Measurements from ENCODE around the gene ZNF792. TPM values are rescaled to one million over a fixed set of nuclear protein-coding genes. Genes with fewer than 3 reads are reported as not detected.

Gene ZNF792
- total RNA-seq, 4 donors from 2014 or later = 3.7 to 29.3 (median 8.7) TPM

DNA sequence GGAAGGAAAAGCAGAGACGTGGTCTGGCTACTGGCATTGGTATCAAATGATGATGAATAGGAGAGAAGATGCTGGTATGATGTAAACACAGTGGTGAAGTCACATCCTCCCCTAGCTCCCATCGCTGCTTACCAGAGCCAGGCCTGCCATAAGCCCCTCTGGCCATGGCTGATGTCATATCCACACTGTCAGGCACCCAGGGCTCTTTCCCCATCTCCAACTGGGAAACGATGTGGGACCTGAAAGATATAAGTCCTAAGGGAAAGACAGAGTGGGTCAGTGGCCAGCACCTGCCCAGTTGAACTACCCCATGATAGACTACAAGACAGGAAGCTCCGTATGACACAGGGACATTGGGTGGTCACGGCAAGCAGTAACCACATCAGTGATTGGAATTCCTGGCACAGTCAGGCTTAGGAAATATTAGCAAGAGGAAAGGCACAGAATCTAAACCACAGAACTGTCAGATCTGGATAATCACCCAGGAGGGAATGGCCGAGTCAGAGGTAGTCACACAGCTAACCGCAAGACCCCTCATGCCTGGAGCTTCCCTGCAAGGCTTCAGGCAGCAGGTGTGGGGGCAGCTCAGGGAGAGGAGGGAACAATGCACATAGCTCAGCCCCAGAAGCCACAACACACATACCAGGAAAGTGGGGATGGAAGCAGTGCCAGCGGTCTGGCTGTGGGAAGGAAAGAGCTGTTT, 3.8 kb downstream of the ZNF792 start:
- DNase-seq (ENCODE audit: low spot score) (no peak), ATAC-seq (ENCODE audit: low FRiP score) (no peak)
- TF ChIP-seq, protein P1, sequence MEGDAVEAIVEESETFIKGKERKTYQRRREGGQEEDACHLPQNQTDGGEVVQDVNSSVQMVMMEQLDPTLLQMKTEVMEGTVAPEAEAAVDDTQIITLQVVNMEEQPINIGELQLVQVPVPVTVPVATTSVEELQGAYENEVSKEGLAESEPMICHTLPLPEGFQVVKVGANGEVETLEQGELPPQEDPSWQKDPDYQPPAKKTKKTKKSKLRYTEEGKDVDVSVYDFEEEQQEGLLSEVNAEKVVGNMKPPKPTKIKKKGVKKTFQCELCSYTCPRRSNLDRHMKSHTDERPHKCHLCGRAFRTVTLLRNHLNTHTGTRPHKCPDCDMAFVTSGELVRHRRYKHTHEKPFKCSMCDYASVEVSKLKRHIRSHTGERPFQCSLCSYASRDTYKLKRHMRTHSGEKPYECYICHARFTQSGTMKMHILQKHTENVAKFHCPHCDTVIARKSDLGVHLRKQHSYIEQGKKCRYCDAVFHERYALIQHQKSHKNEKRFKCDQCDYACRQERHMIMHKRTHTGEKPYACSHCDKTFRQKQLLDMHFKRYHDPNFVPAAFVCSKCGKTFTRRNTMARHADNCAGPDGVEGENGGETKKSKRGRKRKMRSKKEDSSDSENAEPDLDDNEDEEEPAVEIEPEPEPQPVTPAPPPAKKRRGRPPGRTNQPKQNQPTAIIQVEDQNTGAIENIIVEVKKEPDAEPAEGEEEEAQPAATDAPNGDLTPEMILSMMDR (IDR thresholded peaks at IDR 0.05) = no peak

DNA sequence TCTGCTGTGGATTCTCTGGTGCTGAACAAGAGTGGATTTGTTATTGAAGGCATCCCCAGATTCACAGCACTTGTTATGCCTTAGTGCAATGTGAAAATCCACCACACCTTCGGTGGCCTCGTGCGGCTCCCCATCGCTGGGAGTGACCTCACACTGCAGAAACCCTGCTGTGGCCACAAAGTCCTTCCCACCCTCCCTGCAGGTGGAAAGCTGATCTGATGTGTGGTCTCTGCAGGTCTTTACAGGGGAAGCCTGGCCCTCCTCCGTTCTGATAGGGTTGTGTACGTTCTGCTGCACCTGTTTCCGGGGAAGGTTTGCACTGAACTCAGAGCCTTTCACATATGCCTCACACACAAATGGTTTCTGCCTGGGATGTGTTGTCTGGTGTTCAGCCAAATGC, 5.0 kb downstream of the ZNF792 start:
- ATAC-seq (ENCODE audit: low FRiP score) = no peak
- DNase-seq (ENCODE audit: low spot score) = no peak
- TF ChIP-seq, protein P1 (IDR thresholded peaks at IDR 0.05) = no peak

DNA sequence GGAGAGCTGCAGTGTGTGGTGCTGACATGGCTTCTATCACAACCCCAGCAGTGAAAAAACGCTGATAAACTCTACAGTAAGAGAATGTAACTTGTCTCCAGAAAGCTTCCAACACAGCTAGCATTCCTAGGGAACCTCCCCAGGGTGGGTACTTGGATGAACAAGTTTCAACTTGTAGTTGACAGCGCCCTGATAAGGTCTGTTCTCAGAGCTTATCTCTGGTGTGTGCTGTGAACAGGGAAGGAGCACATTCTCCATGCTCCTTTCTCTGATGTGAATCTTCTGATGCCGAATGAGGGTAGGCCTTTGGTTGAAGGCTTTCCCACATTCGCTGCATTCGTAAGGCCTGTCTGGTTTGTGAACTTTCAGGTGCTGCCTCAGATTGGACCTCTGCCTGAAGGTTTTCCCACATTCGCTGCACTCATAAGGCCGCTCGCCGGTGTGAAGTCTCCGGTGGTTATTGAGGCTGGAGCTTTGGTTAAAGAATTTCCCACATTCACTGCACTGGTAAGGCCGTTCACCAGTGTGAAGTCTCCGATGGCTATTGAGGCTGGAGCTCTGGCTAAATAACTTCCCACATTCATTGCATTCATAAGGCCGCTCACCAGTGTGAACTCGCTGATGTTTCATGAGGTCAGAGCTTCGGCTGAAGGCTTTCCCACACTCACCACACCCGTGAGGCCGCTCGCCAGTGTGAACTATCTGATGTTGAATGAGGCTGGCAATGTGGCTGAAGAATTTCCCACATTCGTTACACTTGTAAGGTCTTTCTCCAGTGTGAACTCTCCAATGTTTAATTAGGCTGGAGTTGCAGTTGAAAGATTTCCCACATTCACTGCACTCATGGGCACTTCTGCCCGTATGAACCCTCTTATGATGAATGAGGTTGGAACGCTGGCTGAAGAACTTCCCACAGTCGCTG, 5.9 kb downstream of the ZNF792 start:
- DNase-seq (ENCODE audit: low spot score) (no peak), ATAC-seq (ENCODE audit: low FRiP score) (no peak)
- TF ChIP-seq, protein P1 (IDR thresholded peaks at IDR 0.05) = no peak

DNA sequence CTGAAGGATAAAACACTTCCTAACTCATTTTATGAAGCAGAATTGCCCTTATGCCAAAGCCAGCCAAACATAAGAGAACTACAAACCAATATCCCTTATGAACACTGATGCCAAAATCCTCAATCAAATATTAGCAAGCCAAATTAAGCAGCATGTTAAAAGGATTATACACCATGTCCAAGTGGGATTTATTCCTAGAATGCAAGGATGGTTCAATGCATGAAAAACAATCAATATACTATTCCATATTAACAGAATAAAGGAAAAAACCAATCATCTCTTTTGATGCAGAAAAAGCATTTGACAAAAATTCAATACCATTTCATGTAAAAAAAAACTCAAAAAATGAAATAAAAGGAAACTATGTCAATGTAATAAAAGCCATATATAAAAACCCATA, 10.9 kb downstream of the ZNF792 start:
- no peak for ATAC-seq (ENCODE audit: low FRiP score)
- TF ChIP-seq, protein P1 (IDR thresholded peaks at IDR 0.05) = no peak

DNA sequence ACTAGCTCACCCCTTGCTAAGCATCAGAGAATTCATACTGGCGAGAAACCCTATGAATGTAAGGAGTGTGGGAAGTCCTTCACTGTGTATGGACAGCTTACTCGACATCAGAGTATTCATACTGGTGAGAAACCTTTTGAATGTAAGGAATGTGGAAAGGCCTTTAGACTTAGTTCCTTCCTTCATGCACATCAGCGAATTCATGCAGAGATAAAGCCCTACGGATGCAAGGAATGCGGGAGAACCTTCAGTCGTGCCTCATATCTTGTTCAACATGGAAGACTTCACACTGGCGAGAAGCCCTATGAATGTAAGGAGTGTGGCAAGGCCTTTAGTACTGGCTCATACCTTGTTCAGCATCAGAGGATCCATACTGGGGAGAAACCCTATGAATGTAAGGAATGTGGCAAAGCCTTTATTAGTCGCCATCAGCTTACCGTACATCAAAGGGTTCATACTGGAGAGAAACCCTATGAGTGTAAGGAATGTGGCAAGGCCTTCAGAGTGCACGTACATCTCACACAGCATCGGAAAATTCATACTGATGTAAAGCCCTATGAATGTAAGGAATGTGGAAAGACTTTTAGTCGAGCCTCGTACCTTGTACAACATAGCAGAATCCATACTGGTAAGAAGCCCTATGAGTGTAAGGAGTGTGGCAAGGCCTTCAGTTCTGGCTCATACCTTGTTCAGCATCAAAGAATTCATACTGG, 20.0 kb downstream of the ZNF792 start:
- TF ChIP-seq, protein P1 (IDR thresholded peaks at IDR 0.05) = no peak
- no peak for ATAC-seq (ENCODE audit: low FRiP score)
- no peak for DNase-seq (ENCODE audit: low spot score)

More for the DNA sequence above, 10.9 kb downstream of the ZNF792 start:
- no peak for DNase-seq (ENCODE audit: low spot score)

DNA sequence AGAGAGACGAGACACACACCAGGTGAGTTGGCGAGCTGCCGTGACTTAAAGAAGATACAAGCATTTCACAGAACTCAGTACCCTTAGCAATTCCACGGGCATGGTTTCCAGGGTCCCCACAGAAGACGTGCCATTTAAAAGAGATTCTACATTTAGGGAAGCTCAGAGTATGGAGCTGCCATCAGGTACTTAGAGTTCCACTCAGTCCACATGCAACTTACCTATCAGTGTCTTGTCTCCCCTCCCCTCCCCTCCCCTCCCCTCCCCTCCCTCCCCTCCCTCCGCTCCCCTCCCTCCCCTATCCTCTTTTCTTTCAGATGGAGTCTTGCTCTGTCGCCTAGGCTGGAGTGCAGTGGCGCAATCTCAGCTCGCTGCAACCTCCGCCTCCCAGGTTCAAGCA, 25.1 kb downstream of the ZNF792 start:
- ATAC-seq (ENCODE audit: low FRiP score) = no peak
- TF ChIP-seq, protein P1 (IDR thresholded peaks at IDR 0.05) = no peak
- no peak for DNase-seq (ENCODE audit: low spot score)
